Activated CD4-positive, alpha-beta T cell treated with anti-CD3 and anti-CD28 coated beads, Interleukin-2, Interleukin-4, amounts not matched to agents 100 ng/mL and 50 ng/mL, durations not matched to agents 16 hours and 8 hours (primary cell): Measurements from ENCODE around the gene VPS18.

ENCODE experiments used
- DNase-seq: peaks from one replicate; pipeline ENCODE4 v3.0.0-alpha.2; 2020; ENCODE audit warnings: low spot score

The VPS18 gene

DNA sequence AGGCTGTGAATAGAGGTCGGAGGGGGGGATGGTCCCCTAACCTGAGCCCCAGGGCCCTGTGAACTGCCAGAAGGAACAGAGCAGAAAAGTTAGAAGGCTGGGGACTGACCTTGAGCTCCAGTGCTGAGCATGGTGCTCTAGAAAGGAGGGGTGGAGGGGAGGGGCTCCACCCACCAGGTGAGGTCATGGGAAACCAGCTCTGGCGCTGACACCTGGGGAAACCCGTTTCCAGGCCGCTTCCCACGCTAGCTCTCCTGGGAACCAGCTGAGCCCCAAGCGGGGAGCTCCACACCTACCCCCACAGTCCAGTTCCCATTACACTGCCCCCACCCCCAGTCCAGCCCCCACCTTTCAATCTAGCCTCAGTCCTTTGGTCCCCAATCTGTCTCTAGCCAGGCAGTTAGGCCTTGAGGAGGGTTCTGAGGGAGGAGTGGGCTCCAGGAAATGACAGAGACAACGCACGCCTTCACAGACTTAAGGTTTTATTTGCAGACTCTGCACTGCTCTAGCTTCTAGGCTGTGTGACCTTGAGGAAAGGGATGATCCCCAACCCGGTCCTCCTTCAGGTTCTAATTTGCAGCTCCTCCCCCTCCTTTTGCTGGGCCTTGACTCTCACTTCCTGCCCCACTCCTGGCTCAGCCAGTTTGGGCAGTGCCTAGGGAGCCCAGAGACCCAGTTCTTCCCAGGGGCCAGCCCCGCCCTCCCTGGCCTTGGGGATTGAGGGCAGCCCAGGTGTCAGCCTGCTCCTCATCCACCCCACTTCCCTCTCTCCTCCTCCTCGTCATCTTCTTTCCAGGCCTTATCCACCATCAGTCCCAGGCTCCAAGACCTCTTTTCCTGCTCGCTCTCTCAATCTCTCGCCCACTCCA is 22.3 kb upstream of the VPS18 start:
- no peak for DNase-seq

DNA sequence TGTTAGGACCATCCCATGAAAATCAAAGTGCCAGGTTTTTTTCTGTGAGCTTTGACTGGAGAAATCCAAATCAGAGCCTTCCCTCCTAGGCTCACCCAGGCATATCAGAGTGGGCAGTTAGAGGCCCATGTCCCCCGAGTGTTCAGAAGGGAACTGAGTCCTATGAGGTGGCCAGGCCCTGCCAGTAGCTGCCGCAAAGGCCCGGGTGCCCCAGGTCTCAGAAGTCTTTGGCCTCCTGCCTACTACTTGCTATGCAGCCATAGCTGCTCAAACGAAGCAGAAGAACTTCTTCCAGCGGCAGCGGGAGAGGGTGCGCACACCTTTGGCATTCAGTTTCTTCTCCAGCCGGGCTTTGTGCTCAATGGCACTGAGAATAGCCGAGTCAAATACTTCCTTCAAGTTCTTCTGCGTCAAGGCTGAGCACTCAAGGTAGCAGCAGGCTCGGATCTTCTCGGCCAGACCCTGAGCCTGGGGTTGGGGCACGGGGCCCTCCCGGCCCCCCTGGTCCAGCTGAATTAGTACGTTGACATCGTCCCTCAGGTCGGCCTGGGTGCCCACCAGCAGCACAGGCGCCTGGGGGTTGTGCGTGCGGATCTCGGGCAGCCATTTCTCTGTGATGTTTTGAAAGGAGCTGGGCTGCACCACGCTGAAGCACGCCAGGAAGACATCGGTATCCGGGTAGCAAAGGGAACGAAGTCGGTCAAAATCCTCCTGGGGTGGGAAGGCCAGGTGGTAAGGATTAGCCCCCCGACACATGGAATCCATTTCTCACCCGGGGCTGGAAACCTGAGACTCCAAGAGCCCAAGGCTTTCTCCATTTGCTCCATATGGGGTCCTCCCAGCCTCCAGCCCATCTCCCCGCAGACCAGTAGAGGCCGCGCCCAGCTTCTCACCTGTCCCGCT is 21.2 kb upstream of the VPS18 start:
- DNase-seq: no peak

DNA sequence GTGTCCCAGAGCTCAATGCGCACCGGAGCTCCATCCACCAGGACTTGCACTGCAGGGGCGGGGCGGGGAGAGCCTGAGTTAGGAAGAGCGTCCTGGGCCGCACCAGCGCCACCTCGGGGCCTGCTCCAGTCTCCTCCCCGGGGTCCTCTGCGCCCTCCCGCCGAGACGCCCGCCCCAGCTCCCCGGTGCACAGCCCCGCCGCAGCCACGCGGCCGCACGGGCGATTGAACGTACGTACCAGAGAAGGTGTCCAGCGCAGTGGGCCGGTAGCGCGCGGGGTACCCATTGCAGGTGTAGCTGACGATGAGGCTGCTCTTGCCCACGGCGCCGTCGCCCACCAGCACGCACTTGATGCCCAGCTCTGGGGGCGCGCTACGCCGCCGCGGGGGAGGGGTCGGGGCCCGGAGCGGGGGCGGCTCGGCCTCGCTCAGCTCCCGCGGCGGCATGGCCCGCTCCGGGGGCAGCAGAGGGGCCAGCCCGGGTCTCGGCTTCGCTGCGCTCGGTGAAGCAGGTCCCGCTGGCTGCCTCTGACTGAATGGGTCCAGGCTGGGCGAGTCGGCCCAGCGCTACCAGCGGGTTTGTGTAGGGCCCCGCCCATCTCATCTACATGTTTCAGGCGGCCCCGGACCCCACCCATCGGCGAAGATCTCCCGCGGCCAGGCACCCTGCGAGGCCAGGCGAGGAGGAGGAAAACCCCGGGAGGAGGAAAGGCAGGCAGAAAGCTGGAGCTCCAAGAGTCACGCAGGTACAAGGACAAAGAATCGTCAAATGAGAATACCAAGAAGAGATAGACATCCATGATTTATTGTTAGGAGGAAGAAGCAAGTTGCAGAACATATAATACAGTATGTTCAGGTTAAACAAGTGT is 20.3 kb upstream of the VPS18 start, which contains the start of gene RHOV:
Gene RHOV (minus strand): TSS at position 541 of the 868 bp plus-strand sequence. CDS start 95 bp downstream, at position 446.
- peak; percentile 29 for DNase-seq

DNA sequence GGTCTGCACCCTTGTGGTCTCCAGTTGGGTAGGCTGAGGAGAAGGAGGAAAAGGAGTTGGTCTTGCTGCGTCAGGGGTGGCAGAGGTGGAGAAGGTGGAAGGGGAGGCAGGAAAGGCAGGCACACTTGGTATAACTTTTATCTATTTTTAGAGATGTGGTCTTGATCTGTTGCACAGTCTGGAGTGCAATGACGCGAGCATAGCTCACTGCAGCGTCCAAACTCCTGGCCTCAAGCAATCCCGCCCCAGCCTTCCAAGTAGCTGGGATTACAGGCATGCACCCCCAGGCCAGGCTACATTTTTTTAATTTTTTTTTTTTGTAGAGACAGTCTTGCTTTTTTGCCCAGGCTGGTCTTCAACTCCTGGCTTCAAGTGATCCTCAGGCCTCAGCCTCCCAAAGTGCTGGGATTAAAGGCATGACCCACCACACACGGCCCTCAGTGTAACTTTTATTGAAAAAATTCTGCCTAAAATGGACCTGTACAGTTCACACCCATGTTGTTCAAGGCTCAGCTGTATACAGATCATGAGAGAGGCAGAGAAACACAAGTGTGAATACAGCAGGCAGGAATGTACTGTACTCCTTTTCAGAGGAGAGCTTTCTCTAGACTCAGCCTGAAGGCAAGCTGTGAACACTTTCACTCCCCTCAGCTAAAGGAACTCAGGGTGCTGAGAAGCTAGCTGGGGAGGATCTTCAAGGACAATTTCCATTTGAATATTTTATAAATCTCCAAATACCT is 18.1 kb upstream of the VPS18 start:
- DNase-seq: no peak

DNA sequence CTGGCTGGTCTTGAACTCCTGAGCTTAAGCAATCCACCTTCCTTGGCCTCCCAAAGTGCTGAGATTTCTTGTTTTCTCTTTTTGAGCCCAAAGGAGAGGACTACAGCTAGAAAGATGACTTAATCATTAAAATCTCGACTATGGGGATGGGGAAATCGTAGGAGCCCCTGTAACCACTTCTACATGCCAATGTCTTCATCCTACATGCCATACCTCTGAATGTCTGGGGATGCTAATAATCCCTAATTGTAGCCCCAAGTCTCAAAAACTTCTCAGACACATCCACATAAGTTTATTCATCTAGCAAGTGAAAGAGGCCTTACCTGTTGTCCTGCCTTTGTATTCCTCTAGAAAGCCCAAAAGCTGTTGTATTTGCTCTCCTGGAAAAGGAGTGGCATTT is 16.6 kb upstream of the VPS18 start:
- no peak for DNase-seq

DNA sequence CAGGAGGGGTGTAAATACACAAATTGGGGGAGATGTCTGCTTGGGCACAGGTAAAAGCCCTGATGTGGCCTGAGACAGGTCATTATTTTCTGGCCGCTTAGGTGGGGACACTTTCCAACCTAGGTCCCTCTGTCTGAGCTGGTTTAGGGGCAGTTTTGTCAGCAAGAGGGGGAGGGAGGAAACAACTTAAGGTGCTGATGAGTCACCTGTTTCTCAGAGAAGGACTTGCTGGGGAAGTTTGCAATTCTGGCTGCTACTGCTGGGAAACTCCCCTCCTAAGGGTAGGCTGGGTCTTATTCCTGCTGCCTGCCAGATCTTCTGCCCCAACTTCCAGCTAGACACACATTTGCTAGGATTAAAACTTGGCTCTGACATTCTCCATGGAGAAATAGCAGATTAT is 15.5 kb upstream of the VPS18 start:
- DNase-seq: peak; percentile 55

DNA sequence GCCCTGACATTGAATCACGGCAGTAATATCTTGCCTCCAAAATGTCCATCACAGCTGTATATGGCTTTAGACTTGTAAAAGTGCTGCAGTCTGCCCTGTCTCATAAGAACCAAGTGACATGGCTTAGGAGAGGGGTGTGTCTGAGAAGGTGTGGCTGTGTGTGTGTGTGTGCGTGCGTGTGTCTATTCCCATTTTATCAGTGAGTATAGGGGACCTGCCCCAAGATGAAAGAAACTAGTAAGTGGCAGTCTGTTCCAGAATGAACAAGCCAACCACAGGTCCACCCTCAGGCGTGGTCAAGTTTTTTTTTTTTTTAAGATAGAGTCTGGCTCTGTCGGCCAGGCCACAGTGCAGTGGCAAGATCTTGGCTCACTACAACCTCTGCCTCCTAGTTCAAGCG is 14.6 kb upstream of the VPS18 start:
- DNase-seq: no peak

DNA sequence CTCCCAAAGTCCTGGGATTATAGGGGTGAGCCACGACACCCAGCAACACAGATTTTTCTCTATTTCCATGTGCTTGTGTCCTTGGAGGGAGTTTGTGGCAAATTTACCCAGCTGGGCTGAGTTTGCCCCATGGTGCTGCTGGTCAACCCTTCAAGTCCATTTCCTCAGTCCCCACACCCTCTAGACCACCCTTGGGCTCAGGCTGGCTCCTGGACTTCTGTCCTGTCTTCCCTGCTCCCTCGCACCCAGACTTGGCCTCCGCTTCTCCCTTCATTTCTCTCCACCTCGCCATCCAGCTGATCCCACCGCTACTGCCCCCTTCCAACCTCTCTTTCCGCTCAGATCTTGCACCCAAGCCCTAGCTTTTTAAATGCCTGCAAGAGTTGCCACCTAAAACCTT is 12.9 kb upstream of the VPS18 start:
- no peak for DNase-seq

DNA sequence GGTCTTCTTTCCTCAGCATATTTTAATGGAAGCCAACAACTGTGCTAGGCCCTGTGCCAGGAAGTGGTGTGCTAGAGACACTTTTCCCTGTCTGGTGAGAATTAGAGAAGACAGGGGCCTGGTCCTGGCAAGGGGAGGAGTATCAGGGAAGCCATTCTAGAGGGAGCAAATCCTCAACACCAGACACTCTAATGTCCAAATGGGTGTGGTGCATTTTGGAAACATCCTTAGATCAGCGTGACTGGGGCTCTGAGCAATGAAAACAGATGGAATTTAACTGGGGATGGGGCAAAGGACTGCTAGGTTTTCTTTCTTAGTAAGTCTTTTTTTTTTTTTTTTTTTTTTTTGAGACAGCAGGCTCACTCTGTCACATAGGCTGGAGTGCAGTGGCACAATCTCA is 7.7 kb upstream of the VPS18 start:
- DNase-seq: no peak

DNA sequence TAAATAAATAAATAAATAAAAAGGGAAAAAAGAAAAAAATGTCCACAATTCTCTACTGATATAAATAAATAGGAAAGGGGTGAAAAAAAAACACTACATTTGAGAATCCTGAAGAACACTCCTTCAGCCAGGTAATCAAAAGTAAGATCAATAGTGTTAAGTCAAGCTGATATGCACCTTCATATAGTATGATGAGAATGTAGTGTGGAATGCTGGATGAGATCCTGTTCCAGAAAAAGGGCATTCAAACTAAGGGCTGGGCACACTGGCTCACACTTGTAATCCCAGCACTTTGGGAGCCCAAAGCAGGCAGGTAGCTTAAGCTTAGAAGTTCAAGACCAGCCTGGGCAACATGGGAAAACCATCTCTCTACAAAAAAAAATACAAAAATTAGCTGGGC is 5.1 kb upstream of the VPS18 start:
- DNase-seq: no peak

DNA sequence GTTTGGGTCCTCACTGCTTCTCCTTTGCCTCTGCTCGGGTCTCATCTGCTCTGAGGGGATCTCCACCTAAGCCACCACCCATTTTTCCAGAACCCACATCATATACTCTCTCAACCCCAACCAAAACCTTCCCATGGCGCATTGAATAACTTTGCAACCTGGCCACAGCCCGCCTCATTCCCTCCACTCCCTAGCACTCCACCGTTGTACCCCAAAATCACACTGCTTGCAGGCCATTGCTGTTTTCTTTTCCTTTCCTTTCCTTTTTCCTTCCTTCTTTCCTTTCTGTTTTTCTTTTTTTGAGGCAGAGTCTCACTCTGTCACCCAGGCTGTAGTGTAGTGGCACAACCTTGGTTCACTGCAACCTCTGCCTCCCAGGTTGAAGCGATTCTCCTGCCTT is 3.1 kb upstream of the VPS18 start:
- no peak for DNase-seq

DNA sequence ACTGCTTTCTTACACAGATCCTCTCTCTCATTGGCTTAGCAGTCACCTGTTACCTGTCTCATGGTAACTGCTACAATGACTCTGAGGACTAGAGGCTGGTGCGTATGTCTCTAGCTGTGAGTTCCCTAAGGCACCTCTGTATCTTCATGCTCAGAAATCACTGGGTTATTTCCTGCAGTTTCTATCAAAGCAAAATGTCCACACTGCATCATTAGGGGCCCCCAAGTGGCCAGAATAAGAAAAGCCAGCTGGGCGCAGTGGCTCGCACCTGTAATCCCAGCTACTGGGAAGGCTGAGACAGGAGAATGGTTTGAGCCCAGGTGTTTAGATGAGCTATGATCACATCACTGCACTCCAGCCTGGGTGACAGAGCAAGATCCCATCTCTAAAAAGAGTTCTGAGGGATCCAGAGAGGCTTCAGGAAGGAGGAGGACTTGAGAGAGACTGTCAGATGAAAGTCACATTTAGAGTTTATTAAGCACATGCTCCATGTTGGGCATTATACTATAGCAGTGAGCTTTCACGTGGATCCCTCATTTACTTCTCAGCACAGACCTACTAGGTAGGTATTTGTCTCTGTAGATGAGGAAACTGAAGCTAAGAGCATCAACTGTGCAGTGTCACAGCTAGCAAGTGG is 2.3 kb upstream of the VPS18 start:
- peak; percentile 32 for DNase-seq

DNA sequence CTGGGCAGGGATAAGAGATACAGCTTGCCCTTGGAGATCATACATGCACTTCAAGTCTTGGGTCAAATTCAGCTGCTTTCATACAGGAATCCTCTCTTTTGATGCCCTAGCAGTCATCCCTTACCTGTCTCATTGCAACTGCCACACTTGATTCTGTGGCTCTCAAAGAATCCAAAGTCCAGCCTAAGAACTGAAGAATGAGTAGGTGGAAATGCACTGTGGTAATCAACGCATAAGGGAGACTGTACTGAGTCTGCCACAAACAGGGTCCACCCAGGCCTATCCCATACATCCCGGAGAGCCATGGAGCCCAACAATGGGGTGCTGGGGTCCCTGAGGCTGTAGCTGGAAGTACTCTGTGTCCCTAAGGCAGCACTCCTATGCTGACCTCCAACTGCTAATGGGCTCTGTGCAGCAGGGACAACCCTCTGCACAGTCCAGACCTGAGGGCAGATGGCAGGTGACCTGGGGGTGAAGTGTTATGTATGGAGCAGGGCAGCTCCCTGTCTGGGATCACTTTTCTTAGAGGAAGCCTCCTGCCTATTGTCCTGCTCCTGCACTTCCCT is 1.7 kb upstream of the VPS18 start:
- no peak for DNase-seq

DNA sequence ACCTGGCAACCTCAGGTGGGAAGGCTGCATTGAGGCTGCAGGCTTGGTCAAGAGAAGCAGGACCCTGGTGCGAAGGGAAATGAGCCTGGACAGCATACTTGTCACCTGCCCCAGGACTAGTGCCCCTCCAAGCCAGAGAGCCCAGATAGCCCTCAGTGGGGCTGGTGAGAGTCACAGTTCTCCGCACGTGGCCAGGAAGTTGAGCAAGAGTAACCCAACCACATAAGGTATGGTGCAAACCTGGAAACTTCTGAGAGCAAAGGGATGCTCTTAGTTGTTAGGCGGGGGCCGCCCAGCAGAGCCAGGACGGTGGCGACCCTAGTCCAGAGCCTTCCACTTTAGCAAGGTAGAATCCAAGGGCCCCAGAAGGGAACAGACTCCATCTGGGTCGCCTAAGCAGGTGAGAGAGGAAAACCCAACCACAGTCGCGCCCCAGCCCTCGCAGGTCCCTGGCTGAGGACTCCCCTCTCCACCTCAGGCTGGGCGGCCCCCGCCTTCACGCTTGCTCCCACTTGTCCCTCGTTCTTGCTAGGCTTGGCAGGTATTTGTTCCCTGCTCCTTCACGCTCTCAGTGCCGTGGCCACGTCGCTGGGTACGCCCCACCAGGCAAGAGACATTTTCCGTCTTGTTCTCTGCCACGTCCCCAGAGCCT is 1.1 kb upstream of the VPS18 start:
- DNase-seq: no peak

DNA sequence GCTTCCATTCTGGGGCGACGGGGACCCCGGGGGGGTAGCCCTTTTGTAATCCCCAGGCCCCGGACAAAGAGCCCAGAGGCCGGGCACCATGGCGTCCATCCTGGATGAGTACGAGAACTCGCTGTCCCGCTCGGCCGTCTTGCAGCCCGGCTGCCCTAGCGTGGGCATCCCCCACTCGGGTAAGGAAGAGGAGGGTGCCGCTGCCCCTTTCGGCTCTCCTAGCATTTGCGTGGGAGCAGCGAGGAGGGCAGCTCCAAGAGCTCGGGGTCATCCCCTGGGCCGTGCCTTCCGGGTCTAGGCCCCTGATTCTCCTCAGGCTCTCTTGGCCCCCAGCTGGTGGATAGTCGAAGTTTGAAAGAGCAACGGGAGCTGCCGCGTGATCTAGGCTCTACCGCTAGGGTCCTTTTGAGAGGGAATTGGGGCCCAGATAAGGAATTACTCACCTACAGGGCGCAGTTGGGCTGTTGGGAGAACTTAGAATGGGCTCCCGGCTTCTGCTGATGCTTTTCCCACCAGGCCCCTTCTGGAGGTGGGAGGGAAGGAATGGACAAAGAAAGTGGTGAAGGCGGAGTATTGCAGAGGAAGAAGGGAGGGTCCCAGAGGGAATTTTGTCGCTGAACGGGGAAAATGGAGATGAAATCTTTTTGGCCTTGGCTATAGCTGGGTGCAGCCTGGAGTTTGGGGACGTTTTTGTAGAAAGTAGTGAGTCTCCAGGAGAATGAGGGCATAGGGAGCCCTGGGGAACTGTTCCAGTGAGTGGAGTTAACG is 615 bp downstream of the VPS18 start:
- DNase-seq: peak; percentile 64

DNA sequence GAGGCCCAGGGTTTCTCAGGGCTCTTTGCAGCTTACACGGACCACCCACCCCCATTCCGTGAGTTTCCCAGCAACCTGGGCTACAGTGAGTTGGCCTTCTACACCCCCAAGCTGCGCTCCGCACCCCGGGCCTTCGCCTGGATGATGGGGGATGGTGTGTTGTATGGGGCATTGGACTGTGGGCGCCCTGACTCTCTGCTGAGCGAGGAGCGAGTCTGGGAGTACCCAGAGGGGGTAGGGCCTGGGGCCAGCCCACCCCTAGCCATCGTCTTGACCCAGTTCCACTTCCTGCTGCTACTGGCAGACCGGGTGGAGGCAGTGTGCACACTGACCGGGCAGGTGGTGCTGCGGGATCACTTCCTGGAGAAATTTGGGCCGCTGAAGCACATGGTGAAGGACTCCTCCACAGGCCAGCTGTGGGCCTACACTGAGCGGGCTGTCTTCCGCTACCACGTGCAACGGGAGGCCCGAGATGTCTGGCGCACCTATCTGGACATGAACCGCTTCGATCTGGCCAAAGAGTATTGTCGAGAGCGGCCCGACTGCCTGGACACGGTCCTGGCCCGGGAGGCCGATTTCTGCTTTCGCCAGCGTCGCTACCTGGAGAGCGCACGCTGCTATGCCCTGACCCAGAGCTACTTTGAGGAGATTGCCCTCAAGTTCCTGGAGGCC is 5.4 kb downstream of the VPS18 start:
- DNase-seq: no peak

DNA sequence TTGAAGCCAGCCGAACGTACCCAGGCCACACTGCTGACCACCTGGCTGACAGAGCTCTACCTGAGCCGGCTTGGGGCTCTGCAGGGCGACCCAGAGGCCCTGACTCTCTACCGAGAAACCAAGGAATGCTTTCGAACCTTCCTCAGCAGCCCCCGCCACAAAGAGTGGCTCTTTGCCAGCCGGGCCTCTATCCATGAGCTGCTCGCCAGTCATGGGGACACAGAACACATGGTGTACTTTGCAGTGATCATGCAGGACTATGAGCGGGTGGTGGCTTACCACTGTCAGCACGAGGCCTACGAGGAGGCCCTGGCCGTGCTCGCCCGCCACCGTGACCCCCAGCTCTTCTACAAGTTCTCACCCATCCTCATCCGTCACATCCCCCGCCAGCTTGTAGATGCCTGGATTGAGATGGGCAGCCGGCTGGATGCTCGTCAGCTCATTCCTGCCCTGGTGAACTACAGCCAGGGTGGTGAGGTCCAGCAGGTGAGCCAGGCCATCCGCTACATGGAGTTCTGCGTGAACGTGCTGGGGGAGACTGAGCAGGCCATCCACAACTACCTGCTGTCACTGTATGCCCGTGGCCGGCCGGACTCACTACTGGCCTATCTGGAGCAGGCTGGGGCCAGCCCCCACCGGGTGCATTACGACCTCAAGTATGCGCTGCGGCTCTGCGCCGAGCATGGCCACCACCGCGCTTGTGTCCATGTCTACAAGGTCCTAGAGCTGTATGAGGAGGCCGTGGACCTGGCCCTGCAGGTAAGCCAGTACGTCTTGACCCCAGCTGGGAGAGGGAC is 6.2 kb downstream of the VPS18 start:
- no peak for DNase-seq

DNA sequence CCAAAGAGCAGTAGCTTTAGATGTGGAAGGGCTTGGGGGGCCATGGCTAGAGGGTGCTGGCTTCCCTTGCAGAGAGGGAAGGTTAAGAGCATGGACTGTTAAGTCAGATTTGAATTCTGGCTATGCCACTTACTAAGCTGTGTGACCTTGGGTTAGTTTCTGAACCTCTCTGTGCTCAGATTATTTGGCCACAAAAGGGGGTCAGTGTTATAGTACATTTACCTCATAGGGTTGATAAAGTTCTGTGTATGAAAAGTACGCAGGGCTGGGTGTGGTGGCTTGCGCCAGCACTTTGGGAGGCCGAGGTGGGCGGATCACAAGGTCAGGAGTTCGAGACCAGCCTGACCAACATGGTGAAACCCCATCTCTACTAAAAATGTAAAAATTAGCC is 6.8 kb downstream of the VPS18 start:
- no peak for DNase-seq
